HG02852 (cell line): ENCODE measurements around the gene NCOA5.

Source experiments
- ATAC-seq: cut with Tn5 transposase; IDR thresholded peaks from one replicate; pipeline ENCODE4 v1.9.1; 2021; ENCODE audit warnings: mild to moderate bottlenecking, moderate library complexity; ENCODE audit not compliant: unreplicated experiment

The NCOA5 gene

GRCh38 chr20:46089417-46090388 lies at the start of gene NCOA5:
TSS of gene NCOA5 (minus strand) at chr20:46089962. CDS start at chr20:46079424, 10,538 bp downstream.
- peak; percentile 78 for ATAC-seq

GRCh38 chr20:46139266-46139889 lies 49.6 kb upstream of the NCOA5 start:
- ATAC-seq, result no peak

- no peak for ATAC-seq
Observed at GRCh38 chr20:46137816-46138215, 48.1 kb upstream of the NCOA5 start.

GRCh38 chr20:46135856-46136633 lies 46.3 kb upstream of the NCOA5 start:
- no peak for ATAC-seq

- no peak for ATAC-seq
Observed at GRCh38 chr20:46134716-46135115, 45.0 kb upstream of the NCOA5 start.

GRCh38 chr20:46133886-46134654 lies 44.3 kb upstream of the NCOA5 start:
- no peak for ATAC-seq

- ATAC-seq, result no peak
Observed at GRCh38 chr20:46132705-46133120, 43.0 kb upstream of the NCOA5 start.

GRCh38 chr20:46131396-46131795 lies 41.6 kb upstream of the NCOA5 start:
- no peak for ATAC-seq

GRCh38 chr20:46130534-46130933 lies 40.8 kb upstream of the NCOA5 start:
- no peak for ATAC-seq

GRCh38 chr20:46129955-46130481 lies 40.3 kb upstream of the NCOA5 start:
- ATAC-seq, result no peak

- no peak for ATAC-seq
Observed at GRCh38 chr20:46128310-46129151, 38.8 kb upstream of the NCOA5 start.

GRCh38 chr20:46127396-46128010 lies 37.7 kb upstream of the NCOA5 start:
- no peak for ATAC-seq

GRCh38 chr20:46126440-46127056 lies 36.8 kb upstream of the NCOA5 start:
- no peak for ATAC-seq

- ATAC-seq, result no peak
Observed at GRCh38 chr20:46123482-46124245, 33.9 kb upstream of the NCOA5 start.

- no peak for ATAC-seq
Observed at GRCh38 chr20:46122516-46123481, 33.0 kb upstream of the NCOA5 start.

- no peak for ATAC-seq
Observed at GRCh38 chr20:46122071-46122470, 32.3 kb upstream of the NCOA5 start.
